CD4-positive, alpha-beta T cell (primary cell): ENCODE measurements around the gene CASKIN1. TPM values are rescaled to one million over a fixed set of nuclear protein-coding genes. Genes with fewer than 3 reads are reported as not detected.

ENCODE experiments used
- ATAC-seq: fragments of 200-7000 bp; cut with Tn5 transposase; one replicate; pipeline ENCODE4 v1.10.0; 2022; ENCODE audit warnings: mild to moderate bottlenecking; ENCODE audit not compliant: poor library complexity
- CTCF ChIA-PET: fragments of 350-600 bp; sonication (Branson Sonifier 250); formaldehyde crosslinking; loops from one replicate; lab custom pipeline; 2021; ENCODE audit warnings: antibody characterized with exemption, inconsistent platforms; lab: Charles Lee
- POLR2A ChIA-PET: fragments of 350-600 bp; sonication (Branson Sonifier 250); formaldehyde crosslinking; loops from one replicate; lab custom pipeline; 2021; ENCODE audit warnings: antibody characterized with exemption, inconsistent platforms; lab: Charles Lee
- DNase-seq, 14 experiments: peaks; one replicate each; pipeline ENCODE4 v3.0.0-alpha.2; 2013 to 2020; ENCODE audit warnings: mixed read lengths in 2 of 14
- H3K27ac ChIP-seq, 2 donors: one replicate each; pipeline versions ENCODE4 v1.5.1 to v1.7.0; 2013; ENCODE audit warnings: low read length in 2 of 2, low read depth in 1 of 2, mild to moderate bottlenecking in 1 of 2
- H3K27me3 ChIP-seq, 2 experiments: 1 replicate in 1 of 2; 2 replicates in 1 of 2; pipeline versions ENCODE4 v1.6.1 to v1.7.0; 2013; ENCODE audit warnings: low read length in 2 of 2, control low read depth in 1 of 2, mild to moderate bottlenecking in 1 of 2, moderate library complexity in 1 of 2; ENCODE audit not compliant: insufficient read depth in 2 of 2, control insufficient read depth in 1 of 2
- H3K36me3 ChIP-seq: one replicate; pipeline ENCODE4 v1.6.1; 2013; ENCODE audit warnings: low read length, control low read depth; ENCODE audit not compliant: insufficient read depth
- H3K4me1 ChIP-seq: one replicate; pipeline ENCODE4 v1.6.1; 2013; ENCODE audit warnings: low read length, control low read depth; ENCODE audit not compliant: insufficient read depth
- H3K4me3 ChIP-seq: one replicate; pipeline ENCODE4 v1.5.1; 2013; ENCODE audit warnings: mild to moderate bottlenecking, low read length, moderate library complexity
- H3K9me3 ChIP-seq, 2 experiments: 1 replicate in 1 of 2; 2 replicates in 1 of 2; pipeline versions ENCODE4 v1.6.1 to v1.7.0; 2013; ENCODE audit warnings: low read length in 2 of 2, mild to moderate bottlenecking in 2 of 2, control low read depth in 1 of 2, moderate library complexity in 1 of 2; ENCODE audit not compliant: control insufficient read depth in 1 of 2, insufficient read depth in 1 of 2
- H3K27ac Mint-ChIP-seq: one replicate; pipeline ENCODE4 v1.8.0; 2020; ENCODE audit warnings: mixed read lengths
- H3K27me3 Mint-ChIP-seq: one replicate; pipeline ENCODE4 v1.8.0; 2021; ENCODE audit warnings: mixed read lengths
- H3K36me3 Mint-ChIP-seq: one replicate; pipeline ENCODE4 v1.8.0; 2021; ENCODE audit warnings: low read depth, mixed read lengths
- H3K4me1 Mint-ChIP-seq: one replicate; pipeline ENCODE4 v1.8.0; 2021; ENCODE audit warnings: low read depth, mixed read lengths
- H3K4me3 Mint-ChIP-seq: one replicate; pipeline ENCODE4 v1.8.0; 2020; ENCODE audit warnings: mild to moderate bottlenecking, mixed read lengths
- H3K9me3 Mint-ChIP-seq: one replicate; pipeline ENCODE4 v1.8.0; 2020; ENCODE audit warnings: mixed read lengths
- intact Hi-C, 2 experiments: fragments of 100-400 bp; cut with DNase I in 1 of 2; cut with micrococcal nuclease in 1 of 2; formaldehyde crosslinking; loops; one replicate each; pipeline versions ENCODE4 v1.15.1 to v1.9.0; 2023 to 2025; cut with DNase I, micrococcal nuclease
- total RNA-seq, 174 experiments: library from RNA in 2 of 174; stranded (reverse) in 2 of 174; gene quantifications; one replicate each; pipeline ENCODE4 v1.2.3 and lab custom pipeline; 2021 to 2026
- TF ChIP-seq, protein P1 (sequence below): fragments of 200-600 bp; IDR thresholded peaks from one replicate; pipeline ENCODE4 v1.8.0; 2022; ENCODE audit warnings: antibody characterized with exemption, mild to moderate bottlenecking

The CASKIN1 gene
- total RNA-seq, 2 experiments from 2014 or later, result 0.06 TPM; not detected in 1

DNA sequence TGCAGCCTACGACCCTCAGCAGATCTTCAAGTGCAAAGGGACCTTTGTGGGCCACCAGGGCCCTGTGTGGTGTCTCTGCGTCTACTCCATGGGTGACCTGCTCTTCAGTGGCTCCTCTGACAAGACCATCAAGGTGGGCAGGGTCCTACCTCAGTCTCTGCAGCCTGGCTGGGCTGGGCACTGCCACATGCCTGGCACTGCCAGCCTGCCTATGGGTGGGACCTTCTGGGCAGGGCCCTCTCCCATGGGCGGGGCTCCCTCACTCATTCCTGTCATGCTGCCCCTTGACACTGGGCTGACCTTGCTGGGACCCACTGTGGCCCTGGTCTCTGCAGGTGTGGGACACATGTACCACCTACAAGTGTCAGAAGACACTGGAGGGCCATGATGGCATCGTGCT, 22.5 kb downstream of the CASKIN1 start:
- Mint-ChIP-seq H3K27me3 (no peaks in the 10 kb centered on the region), H3K4me1 (no peaks in the 10 kb centered on the region), H3K27ac (no peak overlapping the region), H3K36me3 (peaks cover 9% of the 10 kb centered on the region), H3K4me3 (no peak overlapping the region), H3K9me3 (no peaks in the 10 kb centered on the region)
- TF ChIP-seq, protein P1, sequence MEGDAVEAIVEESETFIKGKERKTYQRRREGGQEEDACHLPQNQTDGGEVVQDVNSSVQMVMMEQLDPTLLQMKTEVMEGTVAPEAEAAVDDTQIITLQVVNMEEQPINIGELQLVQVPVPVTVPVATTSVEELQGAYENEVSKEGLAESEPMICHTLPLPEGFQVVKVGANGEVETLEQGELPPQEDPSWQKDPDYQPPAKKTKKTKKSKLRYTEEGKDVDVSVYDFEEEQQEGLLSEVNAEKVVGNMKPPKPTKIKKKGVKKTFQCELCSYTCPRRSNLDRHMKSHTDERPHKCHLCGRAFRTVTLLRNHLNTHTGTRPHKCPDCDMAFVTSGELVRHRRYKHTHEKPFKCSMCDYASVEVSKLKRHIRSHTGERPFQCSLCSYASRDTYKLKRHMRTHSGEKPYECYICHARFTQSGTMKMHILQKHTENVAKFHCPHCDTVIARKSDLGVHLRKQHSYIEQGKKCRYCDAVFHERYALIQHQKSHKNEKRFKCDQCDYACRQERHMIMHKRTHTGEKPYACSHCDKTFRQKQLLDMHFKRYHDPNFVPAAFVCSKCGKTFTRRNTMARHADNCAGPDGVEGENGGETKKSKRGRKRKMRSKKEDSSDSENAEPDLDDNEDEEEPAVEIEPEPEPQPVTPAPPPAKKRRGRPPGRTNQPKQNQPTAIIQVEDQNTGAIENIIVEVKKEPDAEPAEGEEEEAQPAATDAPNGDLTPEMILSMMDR, result no peak
- POLR2A ChIA-PET, result no interaction called here
- intact Hi-C loops, result no loop called here
- ATAC-seq, result no peak
- H3K9me3 ChIP-seq, result no peaks in the 10 kb centered on the region
- no peaks in the 10 kb centered on the region for H3K27me3 ChIP-seq
- H3K4me1 ChIP-seq, result no peaks in the 10 kb centered on the region
- H3K4me3 ChIP-seq, result no peak overlapping the region
- H3K27ac ChIP-seq, result no peak overlapping the region
- DNase-seq, result no peak
- H3K36me3 ChIP-seq, result peaks cover 47% of the 10 kb centered on the region
- CTCF ChIA-PET, result no interaction called here

DNA sequence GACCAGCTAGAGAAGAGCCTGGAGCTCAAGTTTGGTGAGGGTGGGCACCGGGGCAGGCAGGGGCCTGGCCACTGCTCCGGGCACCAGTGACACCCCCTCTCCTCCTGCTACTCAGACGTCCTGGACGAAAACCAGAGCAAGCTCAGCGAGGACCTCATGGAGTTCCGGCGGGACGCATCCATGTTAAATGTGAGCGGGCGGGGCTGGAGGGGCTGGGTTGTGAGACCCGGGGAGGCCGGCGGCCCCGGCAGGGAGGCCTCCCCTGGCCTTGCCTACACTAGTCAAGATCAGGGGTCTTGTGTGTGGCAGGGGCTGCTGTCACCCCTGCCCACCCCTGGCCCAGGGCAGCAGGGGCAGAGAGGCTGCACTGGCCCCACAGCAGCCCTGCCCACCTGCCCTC, 23.0 kb downstream of the CASKIN1 start:
- intact Hi-C loops, result no loop called here
- H3K36me3 Mint-ChIP-seq, result peaks cover 9% of the 10 kb centered on the region
- H3K9me3 Mint-ChIP-seq, result no peaks in the 10 kb centered on the region
- H3K36me3 ChIP-seq, result peaks cover 51% of the 10 kb centered on the region
- no peak overlapping the region for H3K27ac Mint-ChIP-seq
- no peak overlapping the region for H3K4me3 Mint-ChIP-seq
- H3K9me3 ChIP-seq, result no peaks in the 10 kb centered on the region
- no peaks in the 10 kb centered on the region for H3K4me1 ChIP-seq
- H3K27me3 ChIP-seq, result no peaks in the 10 kb centered on the region
- H3K27me3 Mint-ChIP-seq, result no peaks in the 10 kb centered on the region
- DNase-seq (no peak), ATAC-seq (no peak)
- CTCF ChIA-PET, result no interaction called here
- POLR2A ChIA-PET, result interaction anchor here (1.4 kb wide), 1 partner anchor 18 kb away, joined by 6 read pairs; the partner anchor contains the start of gene TRAF7
- H3K27ac ChIP-seq, result no peak overlapping the region
- H3K4me1 Mint-ChIP-seq, result no peaks in the 10 kb centered on the region
- no peak overlapping the region for H3K4me3 ChIP-seq
- TF ChIP-seq, protein P1, result no peak

DNA sequence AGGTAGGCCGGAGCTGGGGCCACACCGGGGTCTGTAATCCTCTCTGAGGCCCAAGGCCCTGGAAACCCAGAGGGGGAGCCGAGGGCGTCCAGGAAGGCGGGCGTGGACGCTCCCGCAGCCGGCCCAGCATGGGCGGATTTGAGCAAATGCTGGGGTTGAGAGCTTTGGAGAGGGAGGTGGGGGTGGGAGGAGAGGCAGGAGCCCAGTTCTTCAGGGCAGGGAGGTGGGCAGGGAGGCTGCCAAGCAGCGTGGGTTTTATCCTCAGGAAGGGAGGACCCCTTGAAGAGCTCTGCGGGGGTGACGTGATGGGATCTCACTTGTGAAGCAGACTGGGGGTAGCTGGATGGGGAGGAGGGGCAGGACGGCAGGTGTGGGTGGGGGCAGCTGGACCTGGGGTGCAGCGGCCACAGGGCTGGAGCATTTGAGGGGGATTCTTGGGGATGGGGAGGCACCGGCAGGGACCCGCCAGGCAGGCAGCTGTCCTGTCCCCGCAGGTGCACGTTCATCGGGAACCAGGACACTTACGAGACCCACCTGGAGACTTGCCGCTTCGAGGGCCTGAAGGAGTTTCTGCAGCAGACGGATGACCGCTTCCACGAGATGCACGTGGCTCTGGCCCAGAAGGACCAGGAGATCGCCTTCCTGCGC, 23.6 kb downstream of the CASKIN1 start:
- TF ChIP-seq, protein P1, result no peak
- peaks cover 56% of the 10 kb centered on the region for H3K36me3 ChIP-seq
- H3K9me3 ChIP-seq, result no peaks in the 10 kb centered on the region
- Mint-ChIP-seq H3K4me3 (no peak overlapping the region), H3K9me3 (no peaks in the 10 kb centered on the region), H3K27ac (no peak overlapping the region), H3K36me3 (peaks cover 9% of the 10 kb centered on the region), H3K27me3 (no peaks in the 10 kb centered on the region), H3K4me1 (no peaks in the 10 kb centered on the region)
- intact Hi-C loops, result no loop called here
- POLR2A ChIA-PET, result interaction anchor here (1.4 kb wide), 1 partner anchor 18 kb away, joined by 6 read pairs; the partner anchor contains the start of gene TRAF7
- CTCF ChIA-PET, result no interaction called here
- H3K4me1 ChIP-seq, result no peaks in the 10 kb centered on the region
- DNase-seq, result no peak
- H3K27me3 ChIP-seq, result no peaks in the 10 kb centered on the region
- H3K27ac ChIP-seq, result no peak overlapping the region
- no peak overlapping the region for H3K4me3 ChIP-seq
- ATAC-seq, result no peak
